Smooth muscle cell (in vitro differentiated cells): ENCODE measurements around the gene KMT2C. TPM values are rescaled to one million over a fixed set of nuclear protein-coding genes. Genes with fewer than 3 reads are reported as not detected.

Experiments
- DNase-seq: peaks from one replicate; lab custom pipeline; 2025; ENCODE audit not compliant: unreplicated experiment; lab: John Stamatoyannopoulos, UW
- H2AFZ ChIP-seq: fragments of 200-600 bp; sonication (generic); 2 replicates; pipeline ENCODE4 v1.6.0; 2016; ENCODE audit warnings: antibody characterized with exemption, low read depth, mild to moderate bottlenecking
- H3F3A ChIP-seq: fragments of 200-600 bp; sonication (generic); 2 replicates; pipeline ENCODE4 v1.6.0; 2017; ENCODE audit warnings: antibody characterized with exemption, low read depth
- H3K27ac ChIP-seq: fragments of 200-600 bp; sonication (generic); 2 replicates; pipeline ENCODE4 v1.5.1; 2016; ENCODE audit warnings: low read depth, mild to moderate bottlenecking
- H3K27me3 ChIP-seq: fragments of 200-600 bp; sonication (generic); 2 replicates; pipeline ENCODE4 v1.6.1; 2016; ENCODE audit warnings: low read depth, mild to moderate bottlenecking
- H3K36me3 ChIP-seq: fragments of 200-600 bp; sonication (generic); 2 replicates; pipeline ENCODE4 v1.5.1; 2016; ENCODE audit warnings: low read depth
- H3K4me1 ChIP-seq: fragments of 200-600 bp; sonication (generic); 2 replicates; pipeline ENCODE4 v1.5.1; 2016; ENCODE audit warnings: low read depth
- H3K4me2 ChIP-seq: fragments of 200-600 bp; sonication (generic); 2 replicates; pipeline ENCODE4 v1.6.0; 2016; ENCODE audit warnings: mild to moderate bottlenecking
- H3K4me3 ChIP-seq: fragments of 200-600 bp; sonication (generic); 2 replicates; pipeline ENCODE4 v1.5.1; 2016; ENCODE audit warnings: mild to moderate bottlenecking
- H3K79me2 ChIP-seq: fragments of 200-600 bp; sonication (generic); 2 replicates; pipeline ENCODE4 v1.6.0; 2016; ENCODE audit warnings: low read depth, mild to moderate bottlenecking
- H3K9ac ChIP-seq: fragments of 200-600 bp; sonication (generic); 2 replicates; pipeline ENCODE4 v1.6.0; 2016; ENCODE audit warnings: low read depth
- H3K9me3 ChIP-seq: fragments of 200-600 bp; sonication (generic); replicated peaks from 2 replicates; pipeline ENCODE4 v1.5.1; 2016; ENCODE audit warnings: low read depth
- H4K20me1 ChIP-seq: fragments of 200-600 bp; sonication (generic); 2 replicates; pipeline ENCODE4 v1.6.0; 2016; ENCODE audit warnings: low read depth
- WGBS: methylation state at CpG from one replicate; pipeline ENCODE4 v1.1.7; 2016; ENCODE audit warnings: low lambda C conversion rate; 5-methylcytosine and 5-hydroxymethylcytosine counted together
- polyA plus RNA-seq: library from polyadenylated mRNA; unstranded; fragments of >200 nt; fragmentation: Nextera tagmentation; extraction: Ambion mirVana; gene quantifications from 2 replicates; pipeline ENCODE4 v1.2.1, GENCODE V29; 2016
- total RNA-seq: library from RNA; depleted of rRNA; stranded (reverse); fragments of >200 nt; gene quantifications from 2 replicates; pipeline ENCODE4 v1.2.3, GENCODE V29; 2014
- TF ChIP-seq, protein P1 (sequence below): fragments of 200-600 bp; sonication (generic); IDR thresholded peaks from 2 replicates; pipeline ENCODE4 v1.5.1; 2017; ENCODE audit warnings: borderline replicate concordance, mild to moderate bottlenecking, antibody characterized with exemption; ENCODE audit not compliant: insufficient read depth, poor library complexity, severe bottlenecking

KMT2C gene
- total and polyA plus RNA-seq, 2 experiments from 2014 or later, result 10.1 to 36.7 TPM

- H3K4me2 ChIP-seq, result no peak overlapping the region
- H3K36me3 ChIP-seq, result no peaks in the 10 kb centered on the region
- no peak overlapping the region for H2AFZ ChIP-seq
- no peaks in the 10 kb centered on the region for H3K27me3 ChIP-seq
- TF ChIP-seq, protein P1, sequence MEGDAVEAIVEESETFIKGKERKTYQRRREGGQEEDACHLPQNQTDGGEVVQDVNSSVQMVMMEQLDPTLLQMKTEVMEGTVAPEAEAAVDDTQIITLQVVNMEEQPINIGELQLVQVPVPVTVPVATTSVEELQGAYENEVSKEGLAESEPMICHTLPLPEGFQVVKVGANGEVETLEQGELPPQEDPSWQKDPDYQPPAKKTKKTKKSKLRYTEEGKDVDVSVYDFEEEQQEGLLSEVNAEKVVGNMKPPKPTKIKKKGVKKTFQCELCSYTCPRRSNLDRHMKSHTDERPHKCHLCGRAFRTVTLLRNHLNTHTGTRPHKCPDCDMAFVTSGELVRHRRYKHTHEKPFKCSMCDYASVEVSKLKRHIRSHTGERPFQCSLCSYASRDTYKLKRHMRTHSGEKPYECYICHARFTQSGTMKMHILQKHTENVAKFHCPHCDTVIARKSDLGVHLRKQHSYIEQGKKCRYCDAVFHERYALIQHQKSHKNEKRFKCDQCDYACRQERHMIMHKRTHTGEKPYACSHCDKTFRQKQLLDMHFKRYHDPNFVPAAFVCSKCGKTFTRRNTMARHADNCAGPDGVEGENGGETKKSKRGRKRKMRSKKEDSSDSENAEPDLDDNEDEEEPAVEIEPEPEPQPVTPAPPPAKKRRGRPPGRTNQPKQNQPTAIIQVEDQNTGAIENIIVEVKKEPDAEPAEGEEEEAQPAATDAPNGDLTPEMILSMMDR, result no peak
- H3K4me1 ChIP-seq, result peaks cover 12% of the 10 kb centered on the region
- 95% methylated on average over 9 of the region's 9 CpGs for WGBS
- H3K9ac ChIP-seq, result no peak overlapping the region
- H4K20me1 ChIP-seq, result no peaks in the 10 kb centered on the region
- no peak overlapping the region for H3K4me3 ChIP-seq
- H3F3A ChIP-seq, result peaks cover 11% of the 10 kb centered on the region
- DNase-seq, result no peak
- H3K9me3 ChIP-seq, result no peaks in the 10 kb centered on the region
- no peak overlapping the region for H3K27ac ChIP-seq
- H3K79me2 ChIP-seq, result no peaks in the 10 kb centered on the region
Measured at GRCh38 chr7:152467225-152467624, 31.4 kb upstream of the KMT2C start.

DNA sequence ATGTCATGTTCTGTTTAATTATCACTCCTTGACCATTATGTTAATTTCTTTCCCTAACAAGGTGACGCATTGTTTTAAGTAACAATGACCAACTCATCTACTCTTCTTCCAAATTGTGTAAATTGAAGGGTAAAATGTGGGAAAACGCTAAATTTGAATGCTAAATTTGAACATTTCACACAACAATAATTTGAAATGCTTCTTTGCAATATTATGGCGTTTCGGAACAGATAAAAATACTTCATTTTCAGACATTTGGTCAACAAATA, 29.2 kb upstream of the KMT2C start:
- H3K4me2 ChIP-seq, result peak overlapping the region; percentile 88
- H2AFZ ChIP-seq, result peak overlapping the region; percentile 92
- H3K4me3 ChIP-seq, result peak overlapping the region; percentile 96
- H4K20me1 ChIP-seq, result no peaks in the 10 kb centered on the region
- TF ChIP-seq, protein P1, result no peak
- H3K27ac ChIP-seq, result no peak overlapping the region
- 41% methylated on average over 4 of the region's 4 CpGs for WGBS
- no peak overlapping the region for H3K9ac ChIP-seq
- H3K79me2 ChIP-seq, result no peaks in the 10 kb centered on the region
- no peaks in the 10 kb centered on the region for H3K9me3 ChIP-seq
- peaks cover 14% of the 10 kb centered on the region for H3F3A ChIP-seq
- H3K4me1 ChIP-seq, result peaks cover 16% of the 10 kb centered on the region
- H3K27me3 ChIP-seq, result no peaks in the 10 kb centered on the region
- no peaks in the 10 kb centered on the region for H3K36me3 ChIP-seq
- no peak for DNase-seq

DNA sequence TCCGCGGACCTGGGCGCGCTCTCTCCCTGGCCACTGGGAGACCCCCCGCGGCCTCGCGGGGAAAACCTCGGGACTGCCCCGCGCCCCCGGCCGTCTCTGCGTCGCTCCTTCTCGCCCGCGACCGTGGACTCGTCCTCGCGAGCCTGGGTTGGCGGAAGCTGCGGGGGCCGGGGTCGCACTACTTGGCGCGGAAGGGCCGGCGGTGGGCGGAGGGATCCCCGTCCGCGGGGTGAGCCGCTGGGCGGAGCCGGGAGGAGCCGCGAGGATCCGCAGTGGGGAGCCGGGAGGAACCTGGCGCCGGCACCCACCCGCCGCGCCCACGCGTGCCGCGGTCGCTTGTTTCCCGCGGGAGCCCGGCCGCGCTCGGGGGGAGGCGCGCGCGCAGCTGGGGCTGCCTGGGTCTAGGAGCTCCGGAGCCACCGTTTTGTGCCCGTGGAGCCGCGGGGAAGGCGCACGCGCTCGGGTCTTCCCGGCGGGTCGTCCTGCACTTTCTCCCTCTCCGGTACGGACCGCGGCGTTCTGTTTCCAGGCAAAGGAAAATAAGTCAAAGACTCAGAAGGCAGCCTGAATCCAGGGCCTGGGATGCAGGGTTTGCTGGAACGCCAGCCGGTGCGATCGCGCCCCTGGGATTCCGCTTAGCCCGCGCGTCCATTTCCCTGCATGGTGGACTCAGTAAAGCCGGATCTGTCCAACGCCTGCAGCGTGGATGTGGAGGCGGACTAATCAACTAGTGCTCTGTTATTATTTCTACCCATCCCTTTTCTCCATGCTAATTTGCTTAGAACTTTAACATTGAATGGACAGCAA, 28.7 kb upstream of the KMT2C start:
- Histone ChIP-seq H3K9me3 (no peaks in the 10 kb centered on the region), H3K4me1 (peaks cover 21% of the 10 kb centered on the region), H3K79me2 (no peaks in the 10 kb centered on the region), H3K9ac (peak overlapping the region; percentile 86), H3K27me3 (no peaks in the 10 kb centered on the region), H3K4me3 (peak overlapping the region; percentile 96), H4K20me1 (no peaks in the 10 kb centered on the region), H2AFZ (peak overlapping the region; percentile 92), H3F3A (peaks cover 14% of the 10 kb centered on the region), H3K4me2 (peak overlapping the region; percentile 88), H3K36me3 (no peaks in the 10 kb centered on the region), H3K27ac (peak overlapping the region; percentile 91)
- WGBS, result 2% methylated on average over 72 of the region's 91 CpGs
- DNase-seq, result peak; percentile 91
- TF ChIP-seq, protein P1, result no peak
